Endodermal cell (in vitro differentiated cells): ENCODE results near the gene CSPG4. TPM values are rescaled to one million over a fixed set of nuclear protein-coding genes. Genes with fewer than 3 reads are reported as not detected.
A peak's percentile ranks its signal among the peaks of the same experiment; 100 is the strongest.

ENCODE experiments used
- DNase-seq: peaks from one replicate; pipeline ENCODE4 v3.0.0-alpha.2; 2017
- H3K27ac ChIP-seq: 2 replicates; pipeline ENCODE4 v1.5.1; 2013; ENCODE audit warnings: mild to moderate bottlenecking, low read depth, low read length, moderate library complexity
- H3K27me3 ChIP-seq: 2 replicates; pipeline ENCODE4 v1.6.1; 2013; ENCODE audit warnings: mild to moderate bottlenecking, low read length, moderate library complexity; ENCODE audit not compliant: insufficient read depth, control insufficient read depth, poor library complexity, severe bottlenecking
- H3K36me3 ChIP-seq: 2 replicates; pipeline ENCODE4 v1.7.0; 2013; ENCODE audit warnings: mild to moderate bottlenecking, low read length, moderate library complexity; ENCODE audit not compliant: control insufficient read depth, insufficient read depth
- H3K4me1 ChIP-seq: one replicate; pipeline ENCODE4 v1.7.0; 2013; ENCODE audit warnings: low read length; ENCODE audit not compliant: control insufficient read depth, insufficient read depth
- H3K4me3 ChIP-seq: 2 replicates; pipeline ENCODE4 v1.5.1; 2013; ENCODE audit warnings: mild to moderate bottlenecking, low read length, moderate library complexity
- H3K9ac ChIP-seq: 2 replicates; pipeline ENCODE4 v1.6.1; 2013; ENCODE audit warnings: mild to moderate bottlenecking, low read length, moderate library complexity; ENCODE audit not compliant: poor library complexity, severe bottlenecking; ENCODE audit errors: extremely low read depth
- H3K9me3 ChIP-seq: 2 replicates; pipeline ENCODE4 v1.6.1; 2013; ENCODE audit warnings: mild to moderate bottlenecking, low read length, moderate library complexity; ENCODE audit not compliant: control insufficient read depth
- H3K27ac Mint-ChIP-seq: 2 replicates; pipeline ENCODE4 v1.8.0; 2020; ENCODE audit warnings: mixed read lengths
- H3K27me3 Mint-ChIP-seq: 2 replicates; pipeline ENCODE4 v1.8.0; 2021; ENCODE audit warnings: mild to moderate bottlenecking, mixed read lengths; ENCODE audit not compliant: insufficient read depth
- H3K36me3 Mint-ChIP-seq: 2 replicates; pipeline ENCODE4 v1.8.0; 2020; ENCODE audit warnings: low read depth, mixed read lengths
- H3K4me1 Mint-ChIP-seq: 2 replicates; pipeline ENCODE4 v1.8.0; 2020; ENCODE audit warnings: mixed read lengths
- H3K4me3 Mint-ChIP-seq: 2 replicates; pipeline ENCODE4 v1.8.0; 2020; ENCODE audit warnings: mild to moderate bottlenecking, moderate library complexity, mixed read lengths
- H3K9me3 Mint-ChIP-seq: 2 replicates; pipeline ENCODE4 v1.8.0; 2020; ENCODE audit warnings: mild to moderate bottlenecking, mixed read lengths
- WGBS, 2 experiments: methylation state at CpG; one replicate each; pipeline versions ENCODE4 v1.1.5 to v1.1.7; 2013; ENCODE audit warnings: missing lambda C conversion rate in 2 of 2, mixed read lengths in 1 of 2; ENCODE audit not compliant: insufficient coverage in 1 of 2, insufficient read length in 1 of 2; 5-methylcytosine and 5-hydroxymethylcytosine counted together
- total RNA-seq, 2 donors: library from RNA; stranded (reverse); fragmentation: NEBNext Ultra II Directional in 1 of 2; extraction: Animal tissue kit (Norgen Biotek cat#: 25700) in 1 of 2; gene quantifications; 2 replicates in 1 of 2; 3 replicates in 1 of 2; pipeline ENCODE4 v1.2.1, GENCODE V29; 2021
- TF ChIP-seq, protein P1 (sequence below): fragments of 200-600 bp; sonication (generic); conservative IDR thresholded peaks from 2 replicates; pipeline ENCODE4 v1.5.0; 2021; ENCODE audit warnings: antibody characterized with exemption, mild to moderate bottlenecking

The CSPG4 gene
- total RNA-seq, 2 donors from 2014 or later = 1.8 to 3.3 TPM

- Mint-ChIP-seq H3K4me1 (peaks cover 9% of the 10 kb centered on the region), H3K27ac (peak within 1 kb of the TSS; percentile 96), H3K9me3 (no peaks in the 10 kb centered on the region), H3K36me3 (peaks cover 6% of the 10 kb centered on the region), H3K4me3 (peak within 1 kb of the TSS; percentile 85), H3K27me3 (no peaks in the 10 kb centered on the region)
- no peaks in the 10 kb centered on the region for H3K27me3 ChIP-seq
- peak within 1 kb of the TSS; percentile 90 for H3K27ac ChIP-seq
- H3K4me1 ChIP-seq = no peaks in the 10 kb centered on the region
- DNase-seq = peak; percentile 99
- peaks cover 3% of the 10 kb centered on the region for H3K36me3 ChIP-seq
- TF ChIP-seq, protein P1, sequence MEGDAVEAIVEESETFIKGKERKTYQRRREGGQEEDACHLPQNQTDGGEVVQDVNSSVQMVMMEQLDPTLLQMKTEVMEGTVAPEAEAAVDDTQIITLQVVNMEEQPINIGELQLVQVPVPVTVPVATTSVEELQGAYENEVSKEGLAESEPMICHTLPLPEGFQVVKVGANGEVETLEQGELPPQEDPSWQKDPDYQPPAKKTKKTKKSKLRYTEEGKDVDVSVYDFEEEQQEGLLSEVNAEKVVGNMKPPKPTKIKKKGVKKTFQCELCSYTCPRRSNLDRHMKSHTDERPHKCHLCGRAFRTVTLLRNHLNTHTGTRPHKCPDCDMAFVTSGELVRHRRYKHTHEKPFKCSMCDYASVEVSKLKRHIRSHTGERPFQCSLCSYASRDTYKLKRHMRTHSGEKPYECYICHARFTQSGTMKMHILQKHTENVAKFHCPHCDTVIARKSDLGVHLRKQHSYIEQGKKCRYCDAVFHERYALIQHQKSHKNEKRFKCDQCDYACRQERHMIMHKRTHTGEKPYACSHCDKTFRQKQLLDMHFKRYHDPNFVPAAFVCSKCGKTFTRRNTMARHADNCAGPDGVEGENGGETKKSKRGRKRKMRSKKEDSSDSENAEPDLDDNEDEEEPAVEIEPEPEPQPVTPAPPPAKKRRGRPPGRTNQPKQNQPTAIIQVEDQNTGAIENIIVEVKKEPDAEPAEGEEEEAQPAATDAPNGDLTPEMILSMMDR = no peak
- peak within 1 kb of the TSS; percentile 84 for H3K4me3 ChIP-seq
- no peaks in the 10 kb centered on the region for H3K9me3 ChIP-seq
- WGBS, 2 experiments = 3 to 6% methylated on average over 21 to 47 of the region's 47 CpGs
- H3K9ac ChIP-seq = peak within 1 kb of the TSS; percentile 87
These were observed 86.9 kb downstream of the CSPG4 start, which contains the start of gene SNUPN for GRCh38 chr15:75625542-75626347. TSS of gene SNUPN (minus strand) at chr15:75625725. CDS start at chr15:75621051, 4,674 bp downstream.

Other genes starting within 250 kb of the CSPG4 start
- 10 to 100 TPM; 49.1 to 53.5 TPM for gene PTPN9, start 133.5 kb downstream of the CSPG4 start, total RNA-seq
- gene SNUPN, start 87.1 kb downstream of the CSPG4 start, total RNA-seq = 10 to 100 TPM; 17.2 to 26.4 TPM
- 10 to 100 TPM; 52.2 to 58.2 TPM for gene IMP3, start 72.6 kb downstream of the CSPG4 start, total RNA-seq
- 10 to 100 TPM; 18.9 to 23.2 TPM for gene SNX33, start 64.9 kb downstream of the CSPG4 start, total RNA-seq
- 10 to 100 TPM; 29.5 to 37.1 TPM for gene UBE2Q2, start 130.6 kb upstream of the CSPG4 start, total RNA-seq
- gene FBXO22, start 191.0 kb upstream of the CSPG4 start, total RNA-seq = 10 to 100 TPM; 47.6 to 48.1 TPM